ENCODE results near the gene PDE11A.

- TF ChIP-seq SP1 (IDR thresholded peaks at IDR 0.05; ENCODE audit: low read depth, low read length) (no peak), USF2 (IDR thresholded peaks at IDR 0.05; ENCODE audit: low read length) (no peak), CTCF (IDR thresholded peaks at IDR 0.05; ENCODE audit: control extremely low read depth in 1 of 3, insufficient read depth in 1 of 3, low read depth in 1 of 3, low read length in 3 of 3) (no peak), EP300 (IDR thresholded peaks at IDR 0.05; ENCODE audit: borderline replicate concordance in 1 of 2, low read depth in 2 of 2, low read length in 2 of 2) (no peak), MAX (IDR thresholded peaks at IDR 0.05) (no peak), HDAC2 (IDR thresholded peaks at IDR 0.05; ENCODE audit: borderline replicate concordance in 1 of 2, low read depth in 2 of 2, low read length in 2 of 2) (no peak), TAF1 (IDR thresholded peaks at IDR 0.05; ENCODE audit: low read depth, low read length) (no peak)
These were observed 327.0 kb downstream of the PDE11A start for GRCh38 chr2:177745531-177745930.

Measured in H1 (cell line).